Measurements from ENCODE around the gene APAF1. TPM values are rescaled to one million over a fixed set of nuclear protein-coding genes. Genes with fewer than 3 reads are reported as not detected.
A peak's percentile ranks its signal among the peaks of the same experiment; 100 is the strongest.

The APAF1 gene
- total and polyA plus RNA-seq, 2 donors (not counting 1 experiment from before 2014, with no cell fraction given) = 9.1 to 36.9 TPM

DNA sequence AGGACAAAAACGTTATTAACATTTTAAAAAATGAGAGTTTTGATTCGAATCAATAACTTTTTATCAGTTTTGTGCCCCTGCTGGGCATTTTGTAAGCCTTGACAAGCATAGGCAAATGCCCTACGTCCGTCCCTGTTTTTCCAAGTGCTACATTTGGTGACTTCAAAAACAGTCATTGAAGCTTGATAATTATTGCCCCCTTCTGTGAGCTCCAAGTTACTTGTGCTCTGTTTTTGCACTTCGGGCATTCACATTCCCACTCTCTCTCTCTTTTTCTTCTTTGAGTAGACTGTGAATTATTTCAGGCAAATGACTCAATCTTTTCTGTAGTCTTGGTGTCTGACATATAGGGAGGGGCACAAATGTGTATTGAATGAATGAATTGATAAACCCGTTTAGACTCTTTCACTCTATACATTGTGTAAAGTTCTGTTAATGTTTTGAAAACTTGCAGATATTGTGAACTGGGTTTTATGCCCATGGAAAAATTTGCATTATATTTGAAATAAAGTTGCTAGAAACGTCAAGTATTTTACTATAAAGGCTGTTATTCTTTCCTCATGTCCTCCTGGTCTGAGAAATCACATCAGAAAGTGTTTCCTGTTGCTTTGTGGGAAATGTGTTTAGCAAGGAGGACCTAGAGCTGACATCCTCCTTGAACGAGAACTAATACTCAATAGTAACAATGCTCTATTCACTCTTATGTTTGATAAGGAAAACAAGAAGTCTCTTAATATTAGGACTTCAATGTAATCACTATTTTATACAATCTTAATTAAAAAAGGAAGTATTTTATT is 1.4 kb downstream of the APAF1 start:
- 3% methylated on average over 3 of the region's 8 CpGs for WGBS (ENCODE audit: insufficient coverage)
- ATAC-seq (ENCODE audit: low read depth) (no peak), DNase-seq (peak; percentile 15)
- Histone ChIP-seq H4K20me1 (ENCODE audit: control insufficient read depth, insufficient read depth, low read length, poor library complexity, severe bottlenecking) (no peaks in the 10 kb centered on the region), H3K4me1 (ENCODE audit: control insufficient read depth in 2 of 2, insufficient read depth in 2 of 2, low read length in 2 of 2) (peaks cover 13 to 14% of the 10 kb centered on the region in 2 donors), H3K79me2 (ENCODE audit: control insufficient read depth, insufficient read depth, low read length) (peaks cover 50% of the 10 kb centered on the region), H3K4me2 (replicated peaks; ENCODE audit: low read depth, low read length, poor library complexity, severe bottlenecking) (peak overlapping the region; percentile 95), H3K27me3 (replicated peaks in 1 of 4; ENCODE audit: control extremely low read depth in 1 of 4, control insufficient read depth in 3 of 4, insufficient read depth in 4 of 4, low read length in 3 of 4) (no peaks in the 10 kb centered on the region), H3K36me3 (replicated peaks in 1 of 2; ENCODE audit: control extremely low read depth in 1 of 2, control insufficient read depth in 1 of 2, extremely low read depth in 1 of 2, insufficient read depth in 2 of 2, low read length in 1 of 2) (peaks cover 11% of the 10 kb centered on the region in 2 experiments), H2AFZ (ENCODE audit: insufficient read depth, low read depth, low read length, poor library complexity, severe bottlenecking) (no peak overlapping the region), H3K9me3 (ENCODE audit: control extremely low read depth in 1 of 3, control insufficient read depth in 2 of 3, insufficient read depth in 1 of 3, low read length in 2 of 3) (peaks cover 0 to 1% (median 0%) of the 10 kb centered on the region in 3 donors), H3K9ac (ENCODE audit: low read length) (peak overlapping the region; percentile 89), H3K27ac (ENCODE audit: low read length in 2 of 2) (no peak overlapping the region), H3K4me3 (ENCODE audit: control extremely low read depth in 1 of 5, extremely low read depth in 1 of 5, insufficient read depth in 1 of 5, low read depth in 2 of 5, low read length in 4 of 5) (peak overlapping the region; percentile 84 to 99 (median 92))
- Mint-ChIP-seq H3K4me3 (peak overlapping the region; percentile 96), H3K27me3 (no peaks in the 10 kb centered on the region), H3K27ac (peak overlapping the region; percentile 59), H3K9me3 (ENCODE audit: insufficient read depth) (no peaks in the 10 kb centered on the region), H3K4me1 (peaks cover 23% of the 10 kb centered on the region)
- ChIA-PET CTCF (interaction anchor here (0.7 to 4.9 kb wide), 5 partner anchors 32 to 156 kb away, joined by 3 to 29 read pairs (median 7); partner anchors contain the start of gene SLC25A3), POLR2A (interaction anchor here (0.6 to 3.2 kb wide), 3 partner anchors 23 to 53 kb away, joined by 3 to 21 read pairs (median 10); partner anchors contain the start of gene SLC25A3)
- intact Hi-C loops (cut with micrococcal nuclease) = no loop called here
- no peak for TF ChIP-seq CTCF (IDR thresholded peaks at IDR 0.05)

GRCh38 chr12:98651328-98651727 is 6.2 kb downstream of the APAF1 start:
- Histone ChIP-seq H2AFZ (ENCODE audit: insufficient read depth, low read depth, low read length, poor library complexity, severe bottlenecking) (no peak overlapping the region), H3K27ac (ENCODE audit: low read length in 2 of 2) (no peak overlapping the region), H3K4me3 (ENCODE audit: control extremely low read depth in 1 of 5, extremely low read depth in 1 of 5, insufficient read depth in 1 of 5, low read depth in 2 of 5, low read length in 4 of 5) (no peak overlapping the region), H3K4me2 (replicated peaks; ENCODE audit: low read depth, low read length, poor library complexity, severe bottlenecking) (no peak overlapping the region), H3K79me2 (ENCODE audit: control insufficient read depth, insufficient read depth, low read length) (peaks cover 14% of the 10 kb centered on the region), H3K27me3 (replicated peaks in 1 of 4; ENCODE audit: control extremely low read depth in 1 of 4, control insufficient read depth in 3 of 4, insufficient read depth in 4 of 4, low read length in 3 of 4) (no peaks in the 10 kb centered on the region), H3K36me3 (replicated peaks in 1 of 2; ENCODE audit: control extremely low read depth in 1 of 2, control insufficient read depth in 1 of 2, extremely low read depth in 1 of 2, insufficient read depth in 2 of 2, low read length in 1 of 2) (peaks cover 14 to 16% of the 10 kb centered on the region in 2 experiments), H3K4me1 (ENCODE audit: control insufficient read depth in 2 of 2, insufficient read depth in 2 of 2, low read length in 2 of 2) (peaks cover 5% of the 10 kb centered on the region in 2 donors), H3K9ac (ENCODE audit: low read length) (no peak overlapping the region), H4K20me1 (ENCODE audit: control insufficient read depth, insufficient read depth, low read length, poor library complexity, severe bottlenecking) (no peaks in the 10 kb centered on the region), H3K9me3 (ENCODE audit: control extremely low read depth in 1 of 3, control insufficient read depth in 2 of 3, insufficient read depth in 1 of 3, low read length in 2 of 3) (peaks cover 0 to 1% (median 0%) of the 10 kb centered on the region in 3 donors)
- TF ChIP-seq EZH2 (IDR thresholded peaks at IDR 0.05; ENCODE audit: borderline replicate concordance, insufficient read depth, low read depth, low read length, poor library complexity, severe bottlenecking) (no peak), CTCF (IDR thresholded peaks at IDR 0.05) (no peak)
- Mint-ChIP-seq H3K9me3 (ENCODE audit: insufficient read depth) (no peaks in the 10 kb centered on the region), H3K27me3 (no peaks in the 10 kb centered on the region), H3K27ac (no peak overlapping the region), H3K4me3 (no peak overlapping the region), H3K4me1 (peaks cover 8% of the 10 kb centered on the region)
- intact Hi-C loops (cut with micrococcal nuclease) = no loop called here
- ChIA-PET POLR2A (no interaction called here), CTCF (interaction anchor here (0.6 to 7.8 kb wide), 11 partner anchors 14 to 160 kb away, joined by 3 to 127 read pairs (median 4); partner anchors contain the start of gene SLC25A3)
- DNase-seq = no peak
- no peak for ATAC-seq (ENCODE audit: low read depth)
